ENCODE measurements around the gene ZEB2. TPM values are rescaled to one million over a fixed set of nuclear protein-coding genes. Genes with fewer than 3 reads are reported as not detected.

The ZEB2 gene
- total and polyA plus RNA-seq, 10 of the 15 experiments (the other 5 are each of a cell fraction or from before 2014, with no cell fraction given): 0.14 to 3.2 (median 0.84) TPM

- Histone ChIP-seq H2AFZ (ENCODE audit: control insufficient read depth, low read depth, low read length) (no peak overlapping the region), H3K4me2 (ENCODE audit: control insufficient read depth, insufficient read depth) (no peak overlapping the region), H3K9me3 (replicated peaks; ENCODE audit: control insufficient read depth, insufficient read depth, low read length) (no peaks in the 10 kb centered on the region; the same call in 2 of the 3 replicates), H3K79me2 (ENCODE audit: control insufficient read depth, insufficient read depth, low read length) (no peaks in the 10 kb centered on the region), H3K9ac (ENCODE audit: control insufficient read depth, insufficient read depth, low read length) (no peak overlapping the region), H3K4me1 (ENCODE audit: control insufficient read depth, insufficient read depth, low read length) (no peaks in the 10 kb centered on the region), H3K27me3 (replicated peaks in 1 of 2; ENCODE audit: control insufficient read depth in 2 of 2, insufficient read depth in 2 of 2, low read length in 1 of 2) (no peaks in the 10 kb centered on the region), H3K27ac (ENCODE audit: control insufficient read depth, insufficient read depth) (no peak overlapping the region), H4K20me1 (ENCODE audit: control insufficient read depth, insufficient read depth) (no peaks in the 10 kb centered on the region), H3K36me3 (ENCODE audit: control insufficient read depth in 2 of 2, insufficient read depth in 2 of 2, low read length in 1 of 2) (no peaks in the 10 kb centered on the region), H3K4me3 (no peak overlapping the region)
- no TSS peak for BruUV-seq (replicated peaks)
- ChIA-PET RAD21 (ENCODE audit: unreplicated experiment) (no interaction called here), SMC1A (ENCODE audit: uncharacterized antibody, unreplicated experiment) (interaction anchor here (0.6 to 0.7 kb wide), 2 partner anchors 46 to 71 kb away, joined by 3 read pairs; no protein-coding TSS in a partner anchor), POLR2A (no interaction called here), CTCF (interaction anchor here (0.5 kb wide), 1 partner anchor 34 kb away, joined by 4 read pairs; no protein-coding TSS in a partner anchor)
- WGBS (ENCODE audit: insufficient coverage, insufficient replicate concordance, low lambda C conversion rate, missing lambda C conversion rate): 72% methylated on average over 4 of the region's 4 CpGs
- intact Hi-C loops (cut with micrococcal nuclease; ENCODE audit: unreplicated experiment): no loop called here
- FAIRE-seq: no peak
- no peak for ATAC-seq
- TF ChIP-seq NKRF (conservative IDR thresholded peaks at IDR 0.05): no peak
- TF ChIP-seq NFYA (IDR thresholded peaks at IDR 0.05; ENCODE audit: borderline replicate concordance, low read depth, low read length): no peak
- TF ChIP-seq MEF2B (IDR thresholded peaks at IDR 0.05; ENCODE audit: partially characterized antibody, poor library complexity, severe bottlenecking): no peak
- TF ChIP-seq, protein P1, sequence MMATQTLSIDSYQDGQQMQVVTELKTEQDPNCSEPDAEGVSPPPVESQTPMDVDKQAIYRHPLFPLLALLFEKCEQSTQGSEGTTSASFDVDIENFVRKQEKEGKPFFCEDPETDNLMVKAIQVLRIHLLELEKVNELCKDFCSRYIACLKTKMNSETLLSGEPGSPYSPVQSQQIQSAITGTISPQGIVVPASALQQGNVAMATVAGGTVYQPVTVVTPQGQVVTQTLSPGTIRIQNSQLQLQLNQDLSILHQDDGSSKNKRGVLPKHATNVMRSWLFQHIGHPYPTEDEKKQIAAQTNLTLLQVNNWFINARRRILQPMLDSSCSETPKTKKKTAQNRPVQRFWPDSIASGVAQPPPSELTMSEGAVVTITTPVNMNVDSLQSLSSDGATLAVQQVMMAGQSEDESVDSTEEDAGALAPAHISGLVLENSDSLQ (IDR thresholded peaks at IDR 0.05): no peak
- no peak for TF ChIP-seq EP300 (IDR thresholded peaks at IDR 0.05; ENCODE audit: borderline replicate concordance in 1 of 2, control insufficient read depth in 1 of 2, low read depth in 2 of 2, low read length in 2 of 2)
- TF ChIP-seq TAF1 (IDR thresholded peaks at IDR 0.05; ENCODE audit: borderline replicate concordance, low read depth, low read length): no peak
- TF ChIP-seq RELA (IDR thresholded peaks at IDR 0.05; ENCODE audit: borderline replicate concordance, partially characterized antibody): no peak
- TF ChIP-seq LARP7 (IDR thresholded peaks at IDR 0.05): no peak
- TF ChIP-seq IRF5 (IDR thresholded peaks at IDR 0.05; ENCODE audit: borderline replicate concordance): no peak
- no peak for TF ChIP-seq KLF5 (IDR thresholded peaks at IDR 0.05; ENCODE audit: partially characterized antibody)
- TF ChIP-seq IRF4 (IDR thresholded peaks at IDR 0.05; ENCODE audit: low read depth, low read length): no peak
- TF ChIP-seq HCFC1 (IDR thresholded peaks at IDR 0.05; ENCODE audit: low read length): no peak
- no peak for TF ChIP-seq ESRRA (IDR thresholded peaks at IDR 0.05; ENCODE audit: low read length)
- TF ChIP-seq BRCA1 (IDR thresholded peaks at IDR 0.05; ENCODE audit: low read depth, low read length): no peak
- TF ChIP-seq RBBP5 (conservative IDR thresholded peaks at IDR 0.05): no peak
- no peak for TF ChIP-seq RB1 (IDR thresholded peaks at IDR 0.05; ENCODE audit: borderline replicate concordance)
- in situ Hi-C loops (cut with MboI): no loop called here
- no peak for DNase-seq (ENCODE audit: low read depth, low spot score)
Observed at GRCh38 chr2:144415386-144415785, 104.5 kb downstream of the ZEB2 start.

Measured in GM12878 (cell line).